ENCODE results near the gene ADAMTS17.

ADAMTS17 gene

DNA sequence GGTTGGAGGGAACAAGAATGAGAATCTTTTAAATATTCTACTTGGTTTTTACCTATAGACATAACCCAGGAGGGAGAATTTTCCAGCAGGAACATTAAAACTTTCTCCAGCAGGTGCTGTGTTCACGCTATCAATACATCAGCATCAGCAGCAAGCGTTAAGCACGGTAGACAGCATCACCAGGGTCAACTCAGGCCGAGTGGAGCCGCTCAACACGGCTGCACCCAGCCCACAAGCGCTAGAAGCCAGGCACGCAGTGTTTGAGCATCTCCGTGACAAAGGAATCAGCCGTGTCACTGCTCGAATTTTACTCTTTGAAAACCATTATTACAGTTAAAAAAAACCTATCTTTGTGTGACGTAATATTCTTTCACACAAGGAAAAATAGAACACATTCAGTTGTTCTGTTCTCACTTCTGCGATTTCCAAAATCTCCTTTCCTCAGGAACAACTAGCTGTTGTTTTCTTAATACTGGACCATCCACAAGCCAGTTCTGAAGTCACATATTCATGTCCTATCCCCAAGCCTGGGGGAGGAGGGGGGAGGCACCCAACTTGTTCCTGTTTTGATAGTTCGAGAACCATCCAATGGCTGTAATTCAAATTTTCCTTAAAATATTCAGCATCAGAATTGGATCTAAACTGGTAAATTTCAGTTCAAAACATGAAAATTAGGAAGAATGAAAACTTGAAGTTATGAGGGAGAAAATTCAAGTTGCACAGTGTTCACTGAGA, 77.9 kb downstream of the ADAMTS17 start:
- TF ChIP-seq NFIC (IDR thresholded peaks at IDR 0.05) (no peak), EP300 (IDR thresholded peaks at IDR 0.05; ENCODE audit: borderline replicate concordance) (no peak), CEBPB (IDR thresholded peaks at IDR 0.05) (no peak), FOXM1 (IDR thresholded peaks at IDR 0.05; ENCODE audit: borderline replicate concordance, low read depth) (no peak), YY1 (IDR thresholded peaks at IDR 0.05; ENCODE audit: low read depth) (no peak), EGR1 (IDR thresholded peaks at IDR 0.05) (no peak), ZBTB7A (IDR thresholded peaks at IDR 0.05; ENCODE audit: low read depth) (no peak), CREB1 (IDR thresholded peaks at IDR 0.05; ENCODE audit: low read depth) (no peak), TEAD4 (IDR thresholded peaks at IDR 0.05) (no peak), TCF12 (IDR thresholded peaks at IDR 0.05; ENCODE audit: low read depth) (no peak), RAD21 (IDR thresholded peaks at IDR 0.05; ENCODE audit: low read depth) (no peak), TAF1 (IDR thresholded peaks at IDR 0.05; ENCODE audit: low read depth) (no peak)
- TF ChIP-seq, protein P1, sequence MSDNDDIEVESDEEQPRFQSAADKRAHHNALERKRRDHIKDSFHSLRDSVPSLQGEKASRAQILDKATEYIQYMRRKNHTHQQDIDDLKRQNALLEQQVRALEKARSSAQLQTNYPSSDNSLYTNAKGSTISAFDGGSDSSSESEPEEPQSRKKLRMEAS (IDR thresholded peaks at IDR 0.05): no peak
- TF ChIP-seq, protein P2, sequence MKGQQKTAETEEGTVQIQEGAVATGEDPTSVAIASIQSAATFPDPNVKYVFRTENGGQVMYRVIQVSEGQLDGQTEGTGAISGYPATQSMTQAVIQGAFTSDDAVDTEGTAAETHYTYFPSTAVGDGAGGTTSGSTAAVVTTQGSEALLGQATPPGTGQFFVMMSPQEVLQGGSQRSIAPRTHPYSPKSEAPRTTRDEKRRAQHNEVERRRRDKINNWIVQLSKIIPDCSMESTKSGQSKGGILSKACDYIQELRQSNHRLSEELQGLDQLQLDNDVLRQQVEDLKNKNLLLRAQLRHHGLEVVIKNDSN (IDR thresholded peaks at IDR 0.05): no peak
- TF ChIP-seq, protein P3, sequence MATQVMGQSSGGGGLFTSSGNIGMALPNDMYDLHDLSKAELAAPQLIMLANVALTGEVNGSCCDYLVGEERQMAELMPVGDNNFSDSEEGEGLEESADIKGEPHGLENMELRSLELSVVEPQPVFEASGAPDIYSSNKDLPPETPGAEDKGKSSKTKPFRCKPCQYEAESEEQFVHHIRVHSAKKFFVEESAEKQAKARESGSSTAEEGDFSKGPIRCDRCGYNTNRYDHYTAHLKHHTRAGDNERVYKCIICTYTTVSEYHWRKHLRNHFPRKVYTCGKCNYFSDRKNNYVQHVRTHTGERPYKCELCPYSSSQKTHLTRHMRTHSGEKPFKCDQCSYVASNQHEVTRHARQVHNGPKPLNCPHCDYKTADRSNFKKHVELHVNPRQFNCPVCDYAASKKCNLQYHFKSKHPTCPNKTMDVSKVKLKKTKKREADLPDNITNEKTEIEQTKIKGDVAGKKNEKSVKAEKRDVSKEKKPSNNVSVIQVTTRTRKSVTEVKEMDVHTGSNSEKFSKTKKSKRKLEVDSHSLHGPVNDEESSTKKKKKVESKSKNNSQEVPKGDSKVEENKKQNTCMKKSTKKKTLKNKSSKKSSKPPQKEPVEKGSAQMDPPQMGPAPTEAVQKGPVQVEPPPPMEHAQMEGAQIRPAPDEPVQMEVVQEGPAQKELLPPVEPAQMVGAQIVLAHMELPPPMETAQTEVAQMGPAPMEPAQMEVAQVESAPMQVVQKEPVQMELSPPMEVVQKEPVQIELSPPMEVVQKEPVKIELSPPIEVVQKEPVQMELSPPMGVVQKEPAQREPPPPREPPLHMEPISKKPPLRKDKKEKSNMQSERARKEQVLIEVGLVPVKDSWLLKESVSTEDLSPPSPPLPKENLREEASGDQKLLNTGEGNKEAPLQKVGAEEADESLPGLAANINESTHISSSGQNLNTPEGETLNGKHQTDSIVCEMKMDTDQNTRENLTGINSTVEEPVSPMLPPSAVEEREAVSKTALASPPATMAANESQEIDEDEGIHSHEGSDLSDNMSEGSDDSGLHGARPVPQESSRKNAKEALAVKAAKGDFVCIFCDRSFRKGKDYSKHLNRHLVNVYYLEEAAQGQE (IDR thresholded peaks at IDR 0.05; ENCODE audit: low read depth): no peak

DNA sequence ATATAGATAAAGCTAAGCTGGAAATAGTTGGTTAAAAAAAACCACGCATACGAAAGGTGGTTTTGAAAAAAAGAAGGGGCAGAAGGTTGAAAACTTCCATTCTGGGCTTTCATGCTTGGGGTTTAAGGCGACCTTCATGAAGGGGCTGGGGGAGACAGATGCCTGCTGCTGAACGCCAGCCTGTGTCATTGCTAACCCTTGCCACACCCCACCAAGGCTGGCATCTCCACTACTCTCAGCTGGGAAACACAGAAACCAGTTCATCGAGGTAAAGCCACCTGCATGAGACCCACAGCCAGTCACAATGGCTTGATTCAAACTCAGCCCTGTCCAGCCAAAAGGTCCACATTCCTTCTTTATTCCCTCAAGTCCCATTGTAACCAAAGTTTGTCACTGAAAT, 78.7 kb downstream of the ADAMTS17 start:
- TF ChIP-seq, protein P3 (IDR thresholded peaks at IDR 0.05; ENCODE audit: low read depth): no peak
- TF ChIP-seq CREB1 (IDR thresholded peaks at IDR 0.05; ENCODE audit: low read depth): no peak
- no peak for TF ChIP-seq TEAD4 (IDR thresholded peaks at IDR 0.05)
- no peak for TF ChIP-seq TCF12 (IDR thresholded peaks at IDR 0.05; ENCODE audit: low read depth)
- TF ChIP-seq ZBTB7A (IDR thresholded peaks at IDR 0.05; ENCODE audit: low read depth): no peak
- TF ChIP-seq YY1 (IDR thresholded peaks at IDR 0.05; ENCODE audit: low read depth): no peak
- no peak for TF ChIP-seq EP300 (IDR thresholded peaks at IDR 0.05; ENCODE audit: borderline replicate concordance)
- TF ChIP-seq TAF1 (IDR thresholded peaks at IDR 0.05; ENCODE audit: low read depth): no peak
- no peak for TF ChIP-seq NFIC (IDR thresholded peaks at IDR 0.05)
- TF ChIP-seq RAD21 (IDR thresholded peaks at IDR 0.05; ENCODE audit: low read depth): no peak
- TF ChIP-seq, protein P2 (IDR thresholded peaks at IDR 0.05): no peak
- no peak for TF ChIP-seq CEBPB (IDR thresholded peaks at IDR 0.05)
- no peak for TF ChIP-seq FOXM1 (IDR thresholded peaks at IDR 0.05; ENCODE audit: borderline replicate concordance, low read depth)
- TF ChIP-seq EGR1 (IDR thresholded peaks at IDR 0.05): no peak
- TF ChIP-seq, protein P1 (IDR thresholded peaks at IDR 0.05): no peak

DNA sequence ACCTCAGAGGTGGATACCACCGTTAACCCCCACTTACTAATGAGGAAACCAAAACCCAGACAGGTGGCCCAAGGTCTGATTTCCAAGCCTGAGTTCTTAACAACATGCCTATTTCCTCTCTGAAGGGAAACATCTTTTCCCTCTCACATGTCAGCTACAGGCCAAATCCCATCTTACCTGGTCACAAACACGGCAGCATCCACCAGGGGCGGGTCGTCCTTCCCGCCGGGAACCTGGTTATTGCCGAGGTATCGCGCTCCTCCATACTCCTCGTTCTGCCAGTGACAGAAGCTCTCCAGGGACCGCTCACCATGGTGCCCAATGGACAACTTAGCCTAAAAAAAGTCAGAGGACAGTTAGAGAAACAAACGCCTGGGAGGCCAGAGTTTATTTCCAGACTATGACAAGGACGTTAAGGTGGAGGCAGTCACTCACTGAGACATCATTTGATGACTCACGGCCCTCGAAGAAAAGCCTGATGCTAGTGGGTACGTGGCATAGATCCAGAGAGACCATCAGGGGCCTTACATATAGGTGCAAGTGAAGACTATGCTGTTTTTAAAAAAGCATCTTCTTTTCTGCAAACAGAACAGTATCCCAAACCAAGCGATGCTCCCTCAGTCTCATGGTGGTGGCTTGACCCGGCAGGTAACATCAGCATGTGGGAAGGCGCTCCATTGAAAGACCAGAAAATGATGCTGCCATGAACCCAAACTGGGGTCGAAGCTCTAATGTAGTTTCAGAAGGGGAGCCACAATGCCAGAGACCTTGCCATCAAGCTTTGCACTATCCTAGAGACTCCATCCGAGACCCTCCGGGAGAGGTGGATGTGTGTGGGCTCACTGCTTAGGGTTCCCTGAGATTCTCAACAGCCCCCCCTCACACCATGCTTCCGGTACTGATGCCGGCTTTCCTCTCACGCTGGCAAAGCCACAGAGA, 80.2 kb downstream of the ADAMTS17 start:
- TF ChIP-seq, protein P3 (IDR thresholded peaks at IDR 0.05; ENCODE audit: low read depth): no peak
- TF ChIP-seq CREB1 (IDR thresholded peaks at IDR 0.05; ENCODE audit: low read depth) (no peak), CEBPB (IDR thresholded peaks at IDR 0.05) (no peak), EGR1 (IDR thresholded peaks at IDR 0.05) (no peak), NFIC (IDR thresholded peaks at IDR 0.05) (no peak), RAD21 (IDR thresholded peaks at IDR 0.05; ENCODE audit: low read depth) (no peak), TEAD4 (IDR thresholded peaks at IDR 0.05) (no peak), TAF1 (IDR thresholded peaks at IDR 0.05; ENCODE audit: low read depth) (no peak), TCF12 (IDR thresholded peaks at IDR 0.05; ENCODE audit: low read depth) (no peak), FOXM1 (IDR thresholded peaks at IDR 0.05; ENCODE audit: borderline replicate concordance, low read depth) (no peak), EP300 (IDR thresholded peaks at IDR 0.05; ENCODE audit: borderline replicate concordance) (no peak), ZBTB7A (IDR thresholded peaks at IDR 0.05; ENCODE audit: low read depth) (no peak), YY1 (IDR thresholded peaks at IDR 0.05; ENCODE audit: low read depth) (no peak)
- TF ChIP-seq, protein P2 (IDR thresholded peaks at IDR 0.05): no peak
- TF ChIP-seq, protein P1 (IDR thresholded peaks at IDR 0.05): no peak

Measured in Ishikawa (cell line).